NCI-H774 (cell line): ENCODE data around the gene CAPN13.

Source experiments
- DNase-seq: peaks from one replicate; lab custom pipeline; 2025; lab: John Stamatoyannopoulos, UW

Gene CAPN13

DNA sequence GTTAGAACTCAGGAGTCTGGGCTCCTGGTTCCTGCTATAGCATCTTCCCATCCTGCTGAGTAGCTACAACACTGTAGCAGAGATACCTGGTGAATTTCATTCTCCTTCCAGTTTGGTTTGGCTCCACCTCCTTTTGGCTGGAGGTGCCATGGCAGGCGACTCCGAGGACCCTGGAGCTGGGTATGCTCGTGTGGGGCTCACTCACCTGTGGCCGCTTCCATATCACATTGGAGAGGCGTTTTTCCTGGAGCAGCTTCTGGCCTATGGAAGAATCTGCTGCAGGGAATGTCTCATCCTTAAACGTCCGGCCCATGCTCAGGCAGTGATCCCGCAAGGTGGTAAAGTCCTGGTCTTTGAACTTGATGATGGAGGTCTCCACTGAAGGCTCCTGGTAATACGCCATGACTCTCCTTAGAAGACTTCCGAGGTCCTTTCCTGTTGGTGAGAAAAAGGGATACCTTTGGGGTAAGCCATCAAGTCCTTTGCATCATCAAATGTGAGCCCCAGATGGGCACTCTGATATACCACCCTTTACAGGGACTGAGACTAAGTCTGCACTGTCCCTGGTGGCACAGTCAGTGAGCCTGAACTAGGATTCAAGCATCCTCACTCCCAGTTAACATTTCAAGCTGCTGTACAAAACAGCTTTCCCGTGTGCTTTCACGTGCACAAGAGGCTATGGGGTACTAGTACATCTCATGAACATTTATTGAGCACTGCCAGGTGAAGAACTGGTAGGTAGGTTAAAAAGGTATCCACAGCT, 20.1 kb downstream of the CAPN13 start:
- no peak for DNase-seq

GRCh38 chr2:30784682-30785081, 22.6 kb downstream of the CAPN13 start:
- no peak for DNase-seq

- DNase-seq = no peak
These were observed 25.2 kb downstream of the CAPN13 start for GRCh38 chr2:30781961-30782533.

- DNase-seq = no peak
These were observed 25.8 kb downstream of the CAPN13 start for GRCh38 chr2:30781451-30781850.

- DNase-seq = no peak
These were observed 26.4 kb downstream of the CAPN13 start for GRCh38 chr2:30780776-30781330.

- no peak for DNase-seq
These were observed 28.6 kb downstream of the CAPN13 start for GRCh38 chr2:30778611-30779010.

DNA sequence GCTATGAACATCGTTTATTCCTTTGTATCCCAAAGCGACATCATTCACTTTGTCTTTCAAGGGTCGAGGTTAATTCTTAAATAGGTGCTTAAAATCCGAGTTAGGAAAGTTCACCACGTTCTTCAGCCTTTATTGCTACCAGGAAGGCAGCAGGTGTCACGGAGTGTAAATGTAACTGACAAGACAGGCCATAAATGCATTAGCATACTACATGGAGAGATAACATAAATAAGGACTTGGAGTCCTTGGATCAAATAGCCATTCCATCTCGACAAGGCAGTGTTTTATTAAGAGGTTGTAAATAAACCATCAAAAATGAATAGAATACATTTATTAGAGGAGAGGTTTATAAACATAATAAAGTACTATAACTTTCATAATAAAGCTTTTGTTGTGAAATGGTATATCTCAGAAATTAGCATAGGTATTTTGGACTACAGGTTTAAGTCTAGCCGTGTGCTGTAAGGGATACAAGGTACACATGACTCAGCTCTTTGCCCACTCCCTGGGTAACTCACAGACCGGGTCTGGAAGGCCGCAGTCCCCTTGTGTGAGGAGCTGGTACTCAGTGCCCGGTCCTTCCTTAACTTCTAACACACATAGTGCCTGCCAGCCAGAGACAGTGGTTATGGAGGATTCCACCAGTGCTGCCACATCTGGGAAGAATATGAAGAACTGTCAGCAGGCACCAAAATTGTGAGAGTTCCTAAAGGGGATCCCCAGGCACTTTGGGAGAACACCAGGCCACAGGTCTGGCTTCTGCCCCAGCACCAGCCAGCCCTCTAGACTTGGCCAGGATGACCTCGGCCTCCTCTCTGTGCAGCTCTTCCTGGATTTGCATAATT, 29.4 kb downstream of the CAPN13 start:
- DNase-seq = no peak

DNA sequence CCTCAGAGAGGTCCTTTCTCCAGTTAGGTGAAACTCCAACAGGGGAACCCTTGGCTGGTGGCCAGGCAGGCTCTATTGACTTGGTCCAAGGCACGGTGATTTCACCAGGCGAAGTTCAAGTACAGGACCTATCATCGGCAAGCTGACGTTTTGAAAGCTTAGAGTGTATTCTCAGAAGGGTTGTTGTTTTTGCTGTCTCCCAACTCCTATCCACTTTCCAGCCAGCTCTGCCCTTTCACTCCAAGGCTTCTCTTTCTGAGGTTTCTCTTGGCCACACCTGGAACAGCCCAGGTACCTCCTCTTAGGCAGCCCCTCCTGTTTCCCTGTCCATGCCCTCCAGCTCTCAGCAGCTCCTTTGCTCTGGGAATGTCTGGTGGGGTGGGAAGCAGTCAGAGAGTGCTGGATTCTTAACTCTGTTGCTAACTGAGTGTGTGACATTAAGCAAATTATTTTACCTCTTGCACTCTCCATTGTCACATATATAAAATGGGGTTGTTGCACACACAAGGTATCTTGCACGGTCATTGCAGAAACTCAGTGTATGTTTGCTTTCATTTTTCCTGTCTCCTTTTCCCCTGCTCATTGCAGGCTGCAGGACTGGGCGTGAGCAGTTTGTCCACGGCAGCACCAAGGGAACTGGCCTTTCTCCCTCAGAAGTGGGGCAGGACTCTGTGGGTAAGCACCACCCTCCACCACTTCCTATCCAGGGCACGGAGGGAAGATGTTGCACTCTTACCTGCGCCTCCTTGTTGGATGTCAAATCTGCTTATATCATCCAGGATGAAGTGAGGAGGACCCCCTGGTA, 30.2 kb downstream of the CAPN13 start:
- DNase-seq = no peak

DNA sequence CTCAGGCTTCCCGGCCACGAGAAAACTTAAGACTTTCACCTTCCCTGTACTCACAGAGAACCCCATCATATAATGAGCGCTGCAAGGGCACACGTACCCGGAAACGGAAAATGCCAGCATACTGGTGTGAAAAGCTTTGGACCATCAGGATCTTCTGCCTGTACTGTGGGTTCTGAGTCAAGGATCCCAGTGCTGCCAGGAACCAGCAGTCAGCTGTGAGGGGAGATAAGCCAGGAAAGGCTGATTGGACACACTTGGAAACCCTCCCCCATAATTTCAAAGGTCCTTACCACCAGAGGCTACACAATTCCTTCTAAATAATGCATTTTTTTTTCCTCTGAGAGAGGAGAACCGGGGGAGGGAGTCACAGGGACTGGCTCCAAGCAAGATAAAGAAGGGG, 31.4 kb downstream of the CAPN13 start:
- no peak for DNase-seq

GRCh38 chr2:30772021-30772705, 35.1 kb downstream of the CAPN13 start:
- DNase-seq = no peak

DNA sequence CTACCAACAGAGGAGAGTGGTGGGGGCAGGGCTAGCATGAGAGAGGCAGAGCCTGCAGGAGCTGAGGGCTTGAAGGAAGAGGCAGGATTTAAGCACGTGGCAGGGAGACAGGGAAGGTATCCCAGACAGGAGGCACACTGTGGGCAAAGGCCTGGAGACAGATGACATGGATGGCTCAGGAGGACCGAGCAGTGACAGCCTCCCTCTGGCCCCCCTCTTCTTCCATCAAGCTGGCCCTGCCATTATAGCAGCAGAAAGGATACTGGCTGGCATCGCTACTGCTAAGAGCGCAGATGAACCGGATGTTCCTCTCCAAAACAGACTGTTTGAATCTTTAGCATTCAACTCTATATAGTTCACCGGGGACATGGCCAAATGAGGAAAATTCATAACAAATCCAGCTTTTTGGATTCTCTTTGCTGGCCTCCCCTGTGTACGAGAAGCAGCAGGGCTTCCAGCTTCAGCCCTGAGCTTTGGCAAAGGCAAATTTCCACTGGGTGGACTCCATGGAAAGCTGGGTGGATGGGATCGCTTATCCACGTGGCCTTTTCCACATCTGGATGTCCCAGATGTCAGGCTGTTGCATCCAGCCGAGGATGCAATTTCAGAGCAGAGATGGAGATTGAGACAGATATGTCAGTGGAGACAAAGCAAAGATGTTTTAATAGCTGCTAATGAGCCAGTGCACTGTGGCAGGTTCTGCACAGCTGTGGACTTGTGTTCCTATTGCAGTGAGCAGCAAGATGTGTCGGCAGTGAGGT, 36.2 kb downstream of the CAPN13 start:
- no peak for DNase-seq

- DNase-seq = no peak
These were observed 37.3 kb downstream of the CAPN13 start for GRCh38 chr2:30769891-30770462.

GRCh38 chr2:30769481-30769780, 37.8 kb downstream of the CAPN13 start:
- DNase-seq = no peak

DNA sequence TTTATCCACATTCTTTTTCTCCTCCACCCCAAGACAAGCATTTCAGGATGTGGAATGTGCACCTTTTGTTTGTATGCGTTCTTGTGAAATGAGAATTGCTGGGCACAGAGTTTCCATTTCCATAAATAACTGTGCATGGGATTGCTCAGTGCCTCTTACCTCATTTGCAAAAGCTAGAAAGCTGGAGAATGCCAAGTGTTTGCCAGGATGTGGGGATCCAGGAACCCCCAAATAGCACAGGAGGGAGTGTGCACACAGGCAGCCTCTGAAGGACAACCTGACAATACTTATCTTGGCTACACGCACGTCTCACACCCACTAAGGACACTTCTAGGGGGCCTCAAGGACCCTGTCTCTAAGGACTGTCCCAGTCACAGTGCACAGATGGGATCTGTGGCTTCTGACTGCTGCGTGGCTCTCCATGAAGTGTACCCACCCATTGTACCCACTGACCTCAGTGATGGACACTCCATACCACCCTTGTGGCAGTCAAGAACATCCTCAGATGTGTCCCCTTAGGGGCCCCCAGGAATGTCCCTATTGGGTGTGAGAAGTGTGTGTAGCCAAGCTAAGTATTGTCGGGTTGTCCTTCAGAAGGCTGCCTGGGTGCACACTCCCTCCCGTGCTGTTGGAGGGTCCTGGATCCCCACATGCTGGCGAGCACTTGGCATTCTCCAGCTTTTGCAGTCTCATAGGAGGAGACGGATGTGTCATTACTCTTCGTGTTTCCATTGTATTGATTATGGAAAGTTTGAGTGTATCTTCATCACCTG, 38.4 kb downstream of the CAPN13 start:
- DNase-seq = no peak

DNA sequence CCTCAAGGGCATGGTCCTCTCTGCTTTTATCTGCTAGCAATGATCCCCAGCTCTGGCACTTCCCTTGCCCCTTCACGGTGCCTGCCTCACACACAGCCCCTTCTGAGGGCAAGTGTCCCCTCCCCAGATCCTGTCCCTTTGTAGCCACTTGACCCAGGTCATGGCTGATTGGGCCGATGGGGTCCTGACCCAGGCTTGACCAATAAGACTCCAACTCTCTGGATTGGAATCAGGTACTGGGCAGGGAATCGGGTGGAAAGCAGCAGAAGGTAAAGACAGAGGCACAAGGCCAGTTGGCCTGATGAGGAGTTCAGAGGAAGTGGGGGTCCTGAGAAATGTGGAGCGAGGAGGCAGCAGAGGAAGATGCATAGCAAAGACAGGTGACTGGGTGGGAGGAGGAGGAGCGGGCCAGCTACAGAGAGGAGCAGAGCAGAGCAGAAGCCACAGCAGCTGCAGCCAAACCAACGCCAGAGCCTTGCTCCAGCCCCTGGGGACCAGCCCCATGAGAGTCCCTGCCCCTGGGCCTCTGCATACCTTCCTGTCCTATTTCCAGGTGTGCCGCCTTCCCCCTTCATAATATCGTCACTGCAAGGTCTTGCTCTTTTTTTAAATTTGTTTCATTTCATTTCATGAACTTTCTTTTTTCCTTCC, 39.1 kb downstream of the CAPN13 start:
- DNase-seq = no peak

DNA sequence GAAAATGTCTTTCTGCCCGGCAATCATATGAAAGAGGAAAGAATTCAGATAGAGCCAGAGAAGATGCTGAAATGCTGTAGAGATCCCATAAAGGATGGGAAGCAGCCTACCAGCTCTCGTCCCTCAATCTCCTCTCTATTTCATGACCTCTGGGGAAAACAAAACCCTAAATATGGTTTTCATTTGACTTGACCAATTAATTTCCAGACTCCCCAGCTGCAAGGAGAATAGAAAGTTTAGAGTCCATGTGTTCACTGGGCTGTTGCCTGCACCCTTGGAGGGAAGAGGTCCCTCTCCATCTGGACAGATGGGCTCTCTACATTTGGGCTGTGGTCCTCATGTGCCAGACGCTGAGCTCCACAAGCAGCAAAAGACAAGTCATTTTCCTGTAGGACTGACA, 40.6 kb downstream of the CAPN13 start:
- no peak for DNase-seq

GRCh38 chr2:30765876-30766470, 41.3 kb downstream of the CAPN13 start:
- no peak for DNase-seq

DNA sequence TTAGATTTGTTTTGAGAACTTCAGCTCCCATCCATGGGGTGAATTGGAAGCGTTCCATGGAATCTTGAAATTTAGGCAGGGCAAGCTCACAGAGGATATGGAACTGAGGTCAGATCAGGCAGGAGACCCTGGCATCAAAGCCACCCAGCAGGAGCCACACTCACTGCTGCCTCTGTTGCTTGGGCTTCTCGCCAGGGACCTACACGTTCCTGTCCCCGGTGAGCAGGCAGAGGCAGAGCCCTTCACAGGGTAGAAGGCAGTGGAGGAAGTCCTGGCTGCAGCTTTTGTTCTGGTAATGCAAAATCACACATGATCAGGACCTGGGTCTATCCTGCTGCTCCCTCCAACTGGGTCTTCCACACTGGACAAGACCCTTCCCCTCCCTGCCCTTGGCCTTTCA, 42.1 kb downstream of the CAPN13 start:
- no peak for DNase-seq
